Keratinocyte (primary cell): Measurements from ENCODE around the gene OR2W1. TPM values are rescaled to one million over a fixed set of nuclear protein-coding genes. Genes with fewer than 3 reads are reported as not detected.

Experiments
- DNase-seq: peaks from one replicate; pipeline ENCODE4 v3.0.0-alpha.2; 2011; ENCODE audit warnings: low read depth, missing footprints, low spot score
- FAIRE-seq: peaks from 2 replicates; lab custom pipeline; 2011; peaks lifted over from hg19 to GRCh38; lab: Jason Lieb, UNC
- H2AFZ ChIP-seq: 2 replicates; pipeline ENCODE4 v1.6.0; 2012; ENCODE audit warnings: low read length, control low read depth, inconsistent platforms; ENCODE audit not compliant: control insufficient read depth
- H3K27ac ChIP-seq: 2 replicates; pipeline ENCODE4 v1.5.1; 2011; ENCODE audit warnings: low read length; ENCODE audit not compliant: control insufficient read depth, insufficient read depth
- H3K27me3 ChIP-seq: 3 replicates; pipeline ENCODE4 v1.6.0; 2011; ENCODE audit warnings: low read length; ENCODE audit not compliant: control insufficient read depth, insufficient read depth; ENCODE audit errors: extremely low read depth
- H3K36me3 ChIP-seq, 2 experiments: 2 replicates in 1 of 2; 3 replicates in 1 of 2; pipeline ENCODE4 v1.5.1; 2011; ENCODE audit warnings: low read length in 2 of 2, mild to moderate bottlenecking in 1 of 2; ENCODE audit not compliant: control insufficient read depth in 2 of 2, insufficient read depth in 2 of 2; ENCODE audit errors: extremely low read depth in 1 of 2
- H3K4me1 ChIP-seq: 3 replicates; pipeline ENCODE4 v1.5.1; 2011; ENCODE audit warnings: low read length; ENCODE audit not compliant: control insufficient read depth, insufficient read depth; ENCODE audit errors: extremely low read depth
- H3K4me2 ChIP-seq: 3 replicates; pipeline ENCODE4 v1.6.0; 2011; ENCODE audit warnings: low read depth, low read length; ENCODE audit not compliant: control insufficient read depth, insufficient read depth; ENCODE audit errors: extremely low read depth
- H3K4me3 ChIP-seq, 3 experiments: fragments of 200-600 bp in 1 of 3; sonication (generic) in 1 of 3; 2 replicates in 2 of 3; 3 replicates in 1 of 3; pipeline ENCODE4 v1.5.1; 2011 to 2016; ENCODE audit warnings: low read length in 3 of 3, mild to moderate bottlenecking in 3 of 3, control low read depth in 2 of 3, inconsistent platforms in 1 of 3, low read depth in 1 of 3, mixed read lengths in 1 of 3, mixed run types in 1 of 3, moderate library complexity in 1 of 3; ENCODE audit not compliant: control insufficient read depth in 2 of 3, insufficient read depth in 2 of 3; ENCODE audit errors: extremely low read depth in 1 of 3
- H3K79me2 ChIP-seq: 2 replicates; pipeline ENCODE4 v1.6.0; 2012; ENCODE audit warnings: low read length; ENCODE audit not compliant: control insufficient read depth, insufficient read depth
- H3K9ac ChIP-seq: 3 replicates; pipeline ENCODE4 v1.6.0; 2011; ENCODE audit warnings: low read length; ENCODE audit not compliant: control insufficient read depth, insufficient read depth; ENCODE audit errors: extremely low read depth
- H3K9me1 ChIP-seq: 3 replicates; pipeline ENCODE4 v1.6.0; 2011; ENCODE audit warnings: low read length; ENCODE audit not compliant: control insufficient read depth, insufficient read depth; ENCODE audit errors: extremely low read depth
- H3K9me3 ChIP-seq: 2 replicates; pipeline ENCODE4 v1.5.1; 2012; ENCODE audit warnings: low read depth, low read length; ENCODE audit not compliant: control insufficient read depth
- H4K20me1 ChIP-seq: 3 replicates; pipeline ENCODE4 v1.6.0; 2011; ENCODE audit warnings: low read length; ENCODE audit not compliant: control insufficient read depth, insufficient read depth; ENCODE audit errors: extremely low read depth
- CTCF ChIP-seq, 3 experiments: IDR thresholded peaks in 1 of 3; conservative IDR thresholded peaks in 1 of 3; optimal IDR thresholded peaks in 1 of 3; 2 replicates in 2 of 3; 3 replicates in 1 of 3; pipeline versions ENCODE3 to v1.5.1; 2011; ENCODE audit warnings: low read length in 3 of 3, mild to moderate bottlenecking in 3 of 3, moderate library complexity in 2 of 3, control low read depth in 1 of 3, inconsistent platforms in 1 of 3; ENCODE audit not compliant: insufficient read depth in 2 of 3; ENCODE audit errors: extremely low read depth in 1 of 3
- EZH2 ChIP-seq: IDR thresholded peaks from one replicate; pipeline ENCODE4 v1.6.1; 2012; ENCODE audit warnings: inconsistent platforms, mild to moderate bottlenecking, low read length, moderate library complexity
- dilution Hi-C: fragments of 300-500 bp; cut with MboI; formaldehyde crosslinking; loops from one replicate; pipeline ENCODE4 v1.7.0; 2020; ENCODE audit warnings: low sequenced_read_pairs; ENCODE audit not compliant: extremely low pct_ligation_motif_present
- polyA plus RNA-seq, 5 experiments: library from polyadenylated mRNA; depleted of rRNA in 3 of 5; stranded (reverse) in 3 of 5; stranded (forward) in 1 of 5; unstranded in 1 of 5; fragments of >200 nt; gene quantifications; 1 replicate in 1 of 5; 2 replicates in 3 of 5; 3 replicates in 1 of 5; pipeline versions ENCODE4 v1.2.1 to v1.2.3, GENCODE V29; 2011 to 2012; ENCODE audit warnings: missing spikeins in 2 of 5, low read depth in 1 of 5, low replicate concordance in 1 of 5

OR2W1 gene
- polyA plus RNA-seq, 1 donor (not counting 4 experiments of a cell fraction or from before 2014, with no cell fraction given): not detected

- no peaks in the 10 kb centered on the region for H3K9me1 ChIP-seq
- FAIRE-seq (no peak), DNase-seq (no peak)
- H3K4me2 ChIP-seq: no peak overlapping the region
- H3K4me1 ChIP-seq: no peaks in the 10 kb centered on the region
- H3K27ac ChIP-seq: no peak overlapping the region
- H3K9me3 ChIP-seq: no peaks in the 10 kb centered on the region
- no peak overlapping the region for H3K4me3 ChIP-seq
- H4K20me1 ChIP-seq: no peaks in the 10 kb centered on the region
- H3K27me3 ChIP-seq: no peaks in the 10 kb centered on the region
- TF ChIP-seq EZH2: no peak
- TF ChIP-seq CTCF (optimal IDR thresholded peaks at IDR 0.05 in 1 of 3, IDR thresholded peaks at IDR 0.05 in 1 of 3, conservative IDR thresholded peaks at IDR 0.05 in 1 of 3; ENCODE audit: extremely low read depth in 1 of 3, insufficient read depth in 2 of 3, low read length in 3 of 3): no peak
- H2AFZ ChIP-seq: no peak overlapping the region
- no peaks in the 10 kb centered on the region for H3K36me3 ChIP-seq
- dilution Hi-C loops: no loop called here
- H3K79me2 ChIP-seq: no peaks in the 10 kb centered on the region
- no peak overlapping the region for H3K9ac ChIP-seq
Observed at GRCh38 chr6:29081312-29081711, 36.3 kb upstream of the OR2W1 start.

- no peak for TF ChIP-seq CTCF (optimal IDR thresholded peaks at IDR 0.05 in 1 of 3, IDR thresholded peaks at IDR 0.05 in 1 of 3, conservative IDR thresholded peaks at IDR 0.05 in 1 of 3; ENCODE audit: extremely low read depth in 1 of 3, insufficient read depth in 2 of 3, low read length in 3 of 3)
- no peak for TF ChIP-seq EZH2
- H2AFZ ChIP-seq: no peak overlapping the region
- DNase-seq (no peak), FAIRE-seq (no peak)
- no peaks in the 10 kb centered on the region for H3K79me2 ChIP-seq
- no peaks in the 10 kb centered on the region for H3K9me3 ChIP-seq
- H4K20me1 ChIP-seq: no peaks in the 10 kb centered on the region
- no peaks in the 10 kb centered on the region for H3K36me3 ChIP-seq
- no peaks in the 10 kb centered on the region for H3K4me1 ChIP-seq
- no peak overlapping the region for H3K4me3 ChIP-seq
- no peak overlapping the region for H3K9ac ChIP-seq
- no peaks in the 10 kb centered on the region for H3K9me1 ChIP-seq
- no peak overlapping the region for H3K4me2 ChIP-seq
- dilution Hi-C loops: no loop called here
- no peak overlapping the region for H3K27ac ChIP-seq
- H3K27me3 ChIP-seq: no peaks in the 10 kb centered on the region
Observed at GRCh38 chr6:29079203-29079602, 34.2 kb upstream of the OR2W1 start.
